SU-DHL-6 (cell line): ENCODE data around the gene SLC9C1.

Source experiments
- EZH2phosphoT487 ChIP-seq: fragments of 200-600 bp; sonication (generic), shearing (Covaris generic); conservative IDR thresholded peaks from 2 replicates; pipeline ENCODE4 v1.6.1; 2018; ENCODE audit warnings: mild to moderate bottlenecking, antibody characterized with exemption, low read length, moderate library complexity, mixed read lengths
- TF ChIP-seq, protein P1 (sequence below): fragments of 200-600 bp; sonication (generic); IDR thresholded peaks from one replicate; pipeline ENCODE4 v1.5.1; 2017; ENCODE audit warnings: antibody characterized with exemption, mild to moderate bottlenecking, low read length, moderate library complexity; ENCODE audit not compliant: insufficient read depth, poor library complexity, severe bottlenecking

GRCh38 chr3:112289011-112289410 is 5.0 kb downstream of the SLC9C1 start:
- TF ChIP-seq, protein P1, sequence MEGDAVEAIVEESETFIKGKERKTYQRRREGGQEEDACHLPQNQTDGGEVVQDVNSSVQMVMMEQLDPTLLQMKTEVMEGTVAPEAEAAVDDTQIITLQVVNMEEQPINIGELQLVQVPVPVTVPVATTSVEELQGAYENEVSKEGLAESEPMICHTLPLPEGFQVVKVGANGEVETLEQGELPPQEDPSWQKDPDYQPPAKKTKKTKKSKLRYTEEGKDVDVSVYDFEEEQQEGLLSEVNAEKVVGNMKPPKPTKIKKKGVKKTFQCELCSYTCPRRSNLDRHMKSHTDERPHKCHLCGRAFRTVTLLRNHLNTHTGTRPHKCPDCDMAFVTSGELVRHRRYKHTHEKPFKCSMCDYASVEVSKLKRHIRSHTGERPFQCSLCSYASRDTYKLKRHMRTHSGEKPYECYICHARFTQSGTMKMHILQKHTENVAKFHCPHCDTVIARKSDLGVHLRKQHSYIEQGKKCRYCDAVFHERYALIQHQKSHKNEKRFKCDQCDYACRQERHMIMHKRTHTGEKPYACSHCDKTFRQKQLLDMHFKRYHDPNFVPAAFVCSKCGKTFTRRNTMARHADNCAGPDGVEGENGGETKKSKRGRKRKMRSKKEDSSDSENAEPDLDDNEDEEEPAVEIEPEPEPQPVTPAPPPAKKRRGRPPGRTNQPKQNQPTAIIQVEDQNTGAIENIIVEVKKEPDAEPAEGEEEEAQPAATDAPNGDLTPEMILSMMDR, result no peak
- TF ChIP-seq EZH2phosphoT487, result no peak
